ENCODE results near the gene BTD. TPM values are rescaled to one million over a fixed set of nuclear protein-coding genes. Genes with fewer than 3 reads are reported as not detected.

Gene BTD
- total and polyA plus RNA-seq, 2 experiments from 2014 or later: 17.8 to 20.0 TPM

DNA sequence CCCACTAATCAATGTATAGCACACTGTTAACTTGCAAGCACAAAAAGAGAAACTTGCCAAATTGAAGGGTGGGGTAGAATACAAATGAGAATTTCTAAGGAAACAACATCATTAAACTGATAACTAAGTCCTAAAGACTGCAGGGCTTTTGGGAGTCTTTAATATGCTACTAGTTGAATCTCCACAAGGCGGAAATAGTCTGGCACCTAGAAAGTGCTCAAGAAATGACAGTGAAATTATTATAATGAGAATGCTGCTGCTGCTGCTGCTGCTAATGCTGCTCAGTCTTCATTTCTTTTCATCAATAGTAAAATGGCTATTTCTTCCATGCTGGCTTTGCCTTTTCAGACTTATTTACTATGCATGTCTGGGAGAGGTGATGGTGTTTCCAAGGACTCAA, 91.8 kb downstream of the BTD start:
- Histone ChIP-seq H3K27ac (ENCODE audit: low read depth) (no peak overlapping the region), H3F3A (replicated peaks; ENCODE audit: low read depth) (no peaks in the 10 kb centered on the region), H3K4me3 (no peak overlapping the region), H3K4me1 (ENCODE audit: insufficient read depth) (no peaks in the 10 kb centered on the region), H3K27me3 (ENCODE audit: insufficient read depth) (no peaks in the 10 kb centered on the region), H3K79me2 (replicated peaks; ENCODE audit: insufficient read depth) (no peaks in the 10 kb centered on the region), H3K36me3 (ENCODE audit: insufficient read depth) (peaks cover 12% of the 10 kb centered on the region; the same call in 1 of the 2 replicates), H3K9me2 (ENCODE audit: insufficient read depth) (no peaks in the 10 kb centered on the region), H2AFZ (no peak overlapping the region), H4K20me1 (replicated peaks; ENCODE audit: insufficient read depth) (no peaks in the 10 kb centered on the region), H3K4me2 (no peak overlapping the region)
- H3K9me3 Mint-ChIP-seq: no peaks in the 10 kb centered on the region
- no peak overlapping the region for H3K4me3 Mint-ChIP-seq
- no peak for TF ChIP-seq ZNF331 (CRISPR knock-in tag; IDR thresholded peaks at IDR 0.05; ENCODE audit: low read depth)
- TF ChIP-seq JUNB (IDR thresholded peaks at IDR 0.05; ENCODE audit: unreplicated experiment): no peak
- no peak for TF ChIP-seq POLR2AphosphoS5 (IDR thresholded peaks at IDR 0.05; ENCODE audit: low read depth)
- no peak for TF ChIP-seq EZH2phosphoT487 (IDR thresholded peaks at IDR 0.05; ENCODE audit: unreplicated experiment)
- TF ChIP-seq, protein P1, sequence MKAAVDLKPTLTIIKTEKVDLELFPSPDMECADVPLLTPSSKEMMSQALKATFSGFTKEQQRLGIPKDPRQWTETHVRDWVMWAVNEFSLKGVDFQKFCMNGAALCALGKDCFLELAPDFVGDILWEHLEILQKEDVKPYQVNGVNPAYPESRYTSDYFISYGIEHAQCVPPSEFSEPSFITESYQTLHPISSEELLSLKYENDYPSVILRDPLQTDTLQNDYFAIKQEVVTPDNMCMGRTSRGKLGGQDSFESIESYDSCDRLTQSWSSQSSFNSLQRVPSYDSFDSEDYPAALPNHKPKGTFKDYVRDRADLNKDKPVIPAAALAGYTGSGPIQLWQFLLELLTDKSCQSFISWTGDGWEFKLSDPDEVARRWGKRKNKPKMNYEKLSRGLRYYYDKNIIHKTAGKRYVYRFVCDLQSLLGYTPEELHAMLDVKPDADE (IDR thresholded peaks at IDR 0.05): no peak
- no peak for TF ChIP-seq CREB1 (CRISPR knock-in tag; IDR thresholded peaks at IDR 0.05; ENCODE audit: low read depth)
- TF ChIP-seq, protein P2, sequence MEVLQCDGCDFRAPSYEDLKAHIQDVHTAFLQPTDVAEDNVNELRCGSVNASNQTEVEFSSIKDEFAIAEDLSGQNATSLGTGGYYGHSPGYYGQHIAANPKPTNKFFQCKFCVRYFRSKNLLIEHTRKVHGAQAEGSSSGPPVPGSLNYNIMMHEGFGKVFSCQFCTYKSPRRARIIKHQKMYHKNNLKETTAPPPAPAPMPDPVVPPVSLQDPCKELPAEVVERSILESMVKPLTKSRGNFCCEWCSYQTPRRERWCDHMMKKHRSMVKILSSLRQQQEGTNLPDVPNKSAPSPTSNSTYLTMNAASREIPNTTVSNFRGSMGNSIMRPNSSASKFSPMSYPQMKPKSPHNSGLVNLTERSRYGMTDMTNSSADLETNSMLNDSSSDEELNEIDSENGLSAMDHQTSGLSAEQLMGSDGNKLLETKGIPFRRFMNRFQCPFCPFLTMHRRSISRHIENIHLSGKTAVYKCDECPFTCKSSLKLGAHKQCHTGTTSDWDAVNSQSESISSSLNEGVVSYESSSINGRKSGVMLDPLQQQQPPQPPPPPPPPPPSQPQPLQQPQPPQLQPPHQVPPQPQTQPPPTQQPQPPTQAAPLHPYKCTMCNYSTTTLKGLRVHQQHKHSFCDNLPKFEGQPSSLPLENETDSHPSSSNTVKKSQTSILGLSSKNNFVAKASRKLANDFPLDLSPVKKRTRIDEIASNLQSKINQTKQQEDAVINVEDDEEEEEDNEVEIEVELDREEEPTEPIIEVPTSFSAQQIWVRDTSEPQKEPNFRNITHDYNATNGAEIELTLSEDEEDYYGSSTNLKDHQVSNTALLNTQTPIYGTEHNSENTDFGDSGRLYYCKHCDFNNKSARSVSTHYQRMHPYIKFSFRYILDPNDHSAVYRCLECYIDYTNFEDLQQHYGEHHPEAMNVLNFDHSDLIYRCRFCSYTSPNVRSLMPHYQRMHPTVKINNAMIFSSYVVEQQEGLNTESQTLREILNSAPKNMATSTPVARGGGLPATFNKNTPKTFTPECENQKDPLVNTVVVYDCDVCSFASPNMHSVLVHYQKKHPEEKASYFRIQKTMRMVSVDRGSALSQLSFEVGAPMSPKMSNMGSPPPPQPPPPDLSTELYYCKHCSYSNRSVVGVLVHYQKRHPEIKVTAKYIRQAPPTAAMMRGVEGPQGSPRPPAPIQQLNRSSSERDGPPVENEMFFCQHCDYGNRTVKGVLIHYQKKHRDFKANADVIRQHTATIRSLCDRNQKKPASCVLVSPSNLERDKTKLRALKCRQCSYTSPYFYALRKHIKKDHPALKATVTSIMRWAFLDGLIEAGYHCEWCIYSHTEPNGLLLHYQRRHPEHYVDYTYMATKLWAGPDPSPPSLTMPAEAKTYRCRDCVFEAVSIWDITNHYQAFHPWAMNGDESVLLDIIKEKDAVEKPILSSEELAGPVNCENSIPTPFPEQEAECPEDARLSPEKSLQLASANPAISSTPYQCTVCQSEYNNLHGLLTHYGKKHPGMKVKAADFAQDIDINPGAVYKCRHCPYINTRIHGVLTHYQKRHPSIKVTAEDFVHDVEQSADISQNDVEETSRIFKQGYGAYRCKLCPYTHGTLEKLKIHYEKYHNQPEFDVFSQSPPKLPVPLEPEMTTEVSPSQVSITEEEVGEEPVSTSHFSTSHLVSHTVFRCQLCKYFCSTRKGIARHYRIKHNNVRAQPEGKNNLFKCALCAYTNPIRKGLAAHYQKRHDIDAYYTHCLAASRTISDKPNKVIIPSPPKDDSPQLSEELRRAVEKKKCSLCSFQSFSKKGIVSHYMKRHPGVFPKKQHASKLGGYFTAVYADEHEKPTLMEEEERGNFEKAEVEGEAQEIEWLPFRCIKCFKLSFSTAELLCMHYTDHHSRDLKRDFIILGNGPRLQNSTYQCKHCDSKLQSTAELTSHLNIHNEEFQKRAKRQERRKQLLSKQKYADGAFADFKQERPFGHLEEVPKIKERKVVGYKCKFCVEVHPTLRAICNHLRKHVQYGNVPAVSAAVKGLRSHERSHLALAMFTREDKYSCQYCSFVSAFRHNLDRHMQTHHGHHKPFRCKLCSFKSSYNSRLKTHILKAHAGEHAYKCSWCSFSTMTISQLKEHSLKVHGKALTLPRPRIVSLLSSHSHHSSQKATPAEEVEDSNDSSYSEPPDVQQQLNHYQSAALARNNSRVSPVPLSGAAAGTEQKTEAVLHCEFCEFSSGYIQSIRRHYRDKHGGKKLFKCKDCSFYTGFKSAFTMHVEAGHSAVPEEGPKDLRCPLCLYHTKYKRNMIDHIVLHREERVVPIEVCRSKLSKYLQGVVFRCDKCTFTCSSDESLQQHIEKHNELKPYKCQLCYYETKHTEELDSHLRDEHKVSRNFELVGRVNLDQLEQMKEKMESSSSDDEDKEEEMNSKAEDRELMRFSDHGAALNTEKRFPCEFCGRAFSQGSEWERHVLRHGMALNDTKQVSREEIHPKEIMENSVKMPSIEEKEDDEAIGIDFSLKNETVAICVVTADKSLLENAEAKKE (CRISPR knock-in tag; IDR thresholded peaks at IDR 0.05): no peak
- TF ChIP-seq, protein P3, sequence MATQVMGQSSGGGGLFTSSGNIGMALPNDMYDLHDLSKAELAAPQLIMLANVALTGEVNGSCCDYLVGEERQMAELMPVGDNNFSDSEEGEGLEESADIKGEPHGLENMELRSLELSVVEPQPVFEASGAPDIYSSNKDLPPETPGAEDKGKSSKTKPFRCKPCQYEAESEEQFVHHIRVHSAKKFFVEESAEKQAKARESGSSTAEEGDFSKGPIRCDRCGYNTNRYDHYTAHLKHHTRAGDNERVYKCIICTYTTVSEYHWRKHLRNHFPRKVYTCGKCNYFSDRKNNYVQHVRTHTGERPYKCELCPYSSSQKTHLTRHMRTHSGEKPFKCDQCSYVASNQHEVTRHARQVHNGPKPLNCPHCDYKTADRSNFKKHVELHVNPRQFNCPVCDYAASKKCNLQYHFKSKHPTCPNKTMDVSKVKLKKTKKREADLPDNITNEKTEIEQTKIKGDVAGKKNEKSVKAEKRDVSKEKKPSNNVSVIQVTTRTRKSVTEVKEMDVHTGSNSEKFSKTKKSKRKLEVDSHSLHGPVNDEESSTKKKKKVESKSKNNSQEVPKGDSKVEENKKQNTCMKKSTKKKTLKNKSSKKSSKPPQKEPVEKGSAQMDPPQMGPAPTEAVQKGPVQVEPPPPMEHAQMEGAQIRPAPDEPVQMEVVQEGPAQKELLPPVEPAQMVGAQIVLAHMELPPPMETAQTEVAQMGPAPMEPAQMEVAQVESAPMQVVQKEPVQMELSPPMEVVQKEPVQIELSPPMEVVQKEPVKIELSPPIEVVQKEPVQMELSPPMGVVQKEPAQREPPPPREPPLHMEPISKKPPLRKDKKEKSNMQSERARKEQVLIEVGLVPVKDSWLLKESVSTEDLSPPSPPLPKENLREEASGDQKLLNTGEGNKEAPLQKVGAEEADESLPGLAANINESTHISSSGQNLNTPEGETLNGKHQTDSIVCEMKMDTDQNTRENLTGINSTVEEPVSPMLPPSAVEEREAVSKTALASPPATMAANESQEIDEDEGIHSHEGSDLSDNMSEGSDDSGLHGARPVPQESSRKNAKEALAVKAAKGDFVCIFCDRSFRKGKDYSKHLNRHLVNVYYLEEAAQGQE (IDR thresholded peaks at IDR 0.05; ENCODE audit: unreplicated experiment): no peak
- TF ChIP-seq ZNF114 (CRISPR knock-in tag; IDR thresholded peaks at IDR 0.05): no peak
- TF ChIP-seq STAT1 (IDR thresholded peaks at IDR 0.05; ENCODE audit: unreplicated experiment): no peak
- no peak for TF ChIP-seq NANOG (IDR thresholded peaks at IDR 0.05; ENCODE audit: borderline replicate concordance)
- TF ChIP-seq, protein P4, sequence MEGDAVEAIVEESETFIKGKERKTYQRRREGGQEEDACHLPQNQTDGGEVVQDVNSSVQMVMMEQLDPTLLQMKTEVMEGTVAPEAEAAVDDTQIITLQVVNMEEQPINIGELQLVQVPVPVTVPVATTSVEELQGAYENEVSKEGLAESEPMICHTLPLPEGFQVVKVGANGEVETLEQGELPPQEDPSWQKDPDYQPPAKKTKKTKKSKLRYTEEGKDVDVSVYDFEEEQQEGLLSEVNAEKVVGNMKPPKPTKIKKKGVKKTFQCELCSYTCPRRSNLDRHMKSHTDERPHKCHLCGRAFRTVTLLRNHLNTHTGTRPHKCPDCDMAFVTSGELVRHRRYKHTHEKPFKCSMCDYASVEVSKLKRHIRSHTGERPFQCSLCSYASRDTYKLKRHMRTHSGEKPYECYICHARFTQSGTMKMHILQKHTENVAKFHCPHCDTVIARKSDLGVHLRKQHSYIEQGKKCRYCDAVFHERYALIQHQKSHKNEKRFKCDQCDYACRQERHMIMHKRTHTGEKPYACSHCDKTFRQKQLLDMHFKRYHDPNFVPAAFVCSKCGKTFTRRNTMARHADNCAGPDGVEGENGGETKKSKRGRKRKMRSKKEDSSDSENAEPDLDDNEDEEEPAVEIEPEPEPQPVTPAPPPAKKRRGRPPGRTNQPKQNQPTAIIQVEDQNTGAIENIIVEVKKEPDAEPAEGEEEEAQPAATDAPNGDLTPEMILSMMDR (conservative IDR thresholded peaks at IDR 0.05; ENCODE audit: low read depth in 2 of 2): no peak
- TF ChIP-seq EZH2 (IDR thresholded peaks at IDR 0.05; ENCODE audit: low read depth, unreplicated experiment): no peak
- no peaks in the 10 kb centered on the region for H3K27me3 Mint-ChIP-seq (ENCODE audit: insufficient read depth, low read depth, poor library complexity)
- peaks cover 30% of the 10 kb centered on the region; the same call in 2 of the 3 replicates for H3K36me3 Mint-ChIP-seq (ENCODE audit: low read depth)
- H3K27ac Mint-ChIP-seq: no peak overlapping the region
- no peaks in the 10 kb centered on the region for H3K4me1 Mint-ChIP-seq
- no peak for ATAC-seq
- DNase-seq (ENCODE audit: low spot score): peak; percentile 17
